Measurements from ENCODE around the gene KCNK1. TPM values are rescaled to one million over a fixed set of nuclear protein-coding genes. Genes with fewer than 3 reads are reported as not detected.

KCNK1 gene
- total RNA-seq, 2 experiments from 2014 or later = 0.21 to 0.44 TPM

DNA sequence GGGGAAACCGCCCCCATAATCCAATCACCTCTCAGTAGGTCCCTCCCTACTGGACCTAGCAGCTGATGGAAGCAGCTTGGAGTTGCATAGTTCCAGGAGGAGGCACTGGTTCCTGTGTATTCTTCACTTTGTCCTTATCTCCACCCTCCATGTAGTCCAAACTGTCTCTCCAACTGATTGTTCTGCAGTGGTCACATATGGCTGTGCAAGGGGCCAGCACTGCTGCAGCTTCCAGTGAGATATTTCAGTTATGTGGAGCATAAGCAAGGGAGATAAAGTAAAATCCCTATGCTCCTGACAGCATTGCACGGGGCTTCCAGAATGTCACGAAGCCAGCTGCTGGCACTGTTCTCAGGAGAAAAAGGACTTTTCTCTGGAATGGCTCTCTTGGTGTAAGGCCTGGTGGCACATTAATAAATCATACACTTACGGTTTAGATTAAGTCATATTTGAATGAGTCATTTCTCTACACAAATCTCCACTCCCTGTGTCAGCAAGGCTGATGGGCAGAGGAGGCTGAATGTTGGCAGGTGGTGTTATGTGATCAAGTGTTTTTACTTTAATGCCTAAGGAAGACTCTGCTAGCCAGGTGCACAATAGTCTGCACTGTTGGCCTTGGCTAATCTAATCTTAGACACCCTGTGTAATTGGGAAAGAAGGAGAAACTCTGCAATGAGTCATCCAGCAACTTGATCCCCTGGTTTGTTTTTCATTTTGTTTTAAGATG, 93.4 kb downstream of the KCNK1 start:
- Mint-ChIP-seq H3K27ac (no peak overlapping the region), H3K4me3 (no peak overlapping the region), H3K4me1 (ENCODE audit: low read depth) (no peaks in the 10 kb centered on the region), H3K27me3 (ENCODE audit: low read depth) (peaks cover 5% of the 10 kb centered on the region), H3K36me3 (ENCODE audit: low read depth) (no peaks in the 10 kb centered on the region), H3K9me3 (peaks cover 5% of the 10 kb centered on the region)
- intact Hi-C loops (cut with micrococcal nuclease) = no loop called here
- CTCF ChIA-PET = no interaction called here
- no peak for DNase-seq

- no peaks in the 10 kb centered on the region for H3K36me3 Mint-ChIP-seq (ENCODE audit: low read depth)
- no peaks in the 10 kb centered on the region for H3K4me1 Mint-ChIP-seq (ENCODE audit: low read depth)
- CTCF ChIA-PET = no interaction called here
- no peak for DNase-seq
- H3K27me3 Mint-ChIP-seq (ENCODE audit: low read depth) = peaks cover 8% of the 10 kb centered on the region
- H3K4me3 Mint-ChIP-seq = no peak overlapping the region
- no peak overlapping the region for H3K27ac Mint-ChIP-seq
- intact Hi-C loops (cut with micrococcal nuclease) = no loop called here
- peaks cover 5% of the 10 kb centered on the region for H3K9me3 Mint-ChIP-seq
Observed at GRCh38 chr1:233707880-233708815, 94.2 kb downstream of the KCNK1 start.

- CTCF ChIA-PET = no interaction called here
- Mint-ChIP-seq H3K36me3 (ENCODE audit: low read depth) (no peaks in the 10 kb centered on the region), H3K4me3 (no peak overlapping the region), H3K4me1 (ENCODE audit: low read depth) (no peaks in the 10 kb centered on the region), H3K27me3 (ENCODE audit: low read depth) (peaks cover 9% of the 10 kb centered on the region), H3K27ac (no peak overlapping the region), H3K9me3 (peaks cover 5% of the 10 kb centered on the region)
- intact Hi-C loops (cut with micrococcal nuclease) = no loop called here
- DNase-seq = no peak
Observed at GRCh38 chr1:233710031-233710430, 96.1 kb downstream of the KCNK1 start.

DNA sequence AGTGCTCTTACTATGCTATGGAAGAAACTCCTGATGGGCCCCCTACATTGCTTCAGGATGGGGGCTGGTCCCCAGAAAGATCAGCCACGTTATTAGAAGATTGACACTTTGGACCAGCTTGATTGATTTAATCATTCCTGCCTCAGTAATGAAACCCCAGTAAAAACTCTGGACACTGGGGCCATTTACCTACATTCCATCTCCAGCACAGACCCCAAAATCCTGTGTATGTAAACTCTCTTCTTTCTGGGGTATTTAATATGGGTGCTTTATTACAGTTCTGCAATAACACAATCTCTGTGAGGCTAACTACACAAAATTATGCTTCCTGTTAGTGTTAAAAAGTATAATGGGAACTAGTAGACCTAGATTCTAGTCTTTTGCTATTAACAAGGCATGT, 96.6 kb downstream of the KCNK1 start:
- peaks cover 5% of the 10 kb centered on the region for H3K9me3 Mint-ChIP-seq
- no peak for DNase-seq
- H3K27ac Mint-ChIP-seq = no peak overlapping the region
- CTCF ChIA-PET = no interaction called here
- intact Hi-C loops (cut with micrococcal nuclease) = no loop called here
- H3K27me3 Mint-ChIP-seq (ENCODE audit: low read depth) = peaks cover 9% of the 10 kb centered on the region
- H3K4me3 Mint-ChIP-seq = no peak overlapping the region
- H3K4me1 Mint-ChIP-seq (ENCODE audit: low read depth) = no peaks in the 10 kb centered on the region
- H3K36me3 Mint-ChIP-seq (ENCODE audit: low read depth) = no peaks in the 10 kb centered on the region

GRCh38 chr1:233714631-233715217, 100.8 kb downstream of the KCNK1 start:
- Mint-ChIP-seq H3K36me3 (ENCODE audit: low read depth) (no peaks in the 10 kb centered on the region), H3K27me3 (ENCODE audit: low read depth) (peaks cover 7% of the 10 kb centered on the region), H3K9me3 (peaks cover 4% of the 10 kb centered on the region), H3K27ac (no peak overlapping the region), H3K4me3 (no peak overlapping the region), H3K4me1 (ENCODE audit: low read depth) (no peaks in the 10 kb centered on the region)
- no peak for DNase-seq
- CTCF ChIA-PET = no interaction called here
- intact Hi-C loops (cut with micrococcal nuclease) = no loop called here

GRCh38 chr1:233718057-233718456, 104.2 kb downstream of the KCNK1 start:
- intact Hi-C loops (cut with micrococcal nuclease) = no loop called here
- CTCF ChIA-PET = no interaction called here
- no peaks in the 10 kb centered on the region for H3K4me1 Mint-ChIP-seq (ENCODE audit: low read depth)
- H3K27me3 Mint-ChIP-seq (ENCODE audit: low read depth) = peaks cover 9% of the 10 kb centered on the region
- peaks cover 2% of the 10 kb centered on the region for H3K9me3 Mint-ChIP-seq
- DNase-seq = no peak
- no peaks in the 10 kb centered on the region for H3K36me3 Mint-ChIP-seq (ENCODE audit: low read depth)
- no peak overlapping the region for H3K4me3 Mint-ChIP-seq
- no peak overlapping the region for H3K27ac Mint-ChIP-seq

DNA sequence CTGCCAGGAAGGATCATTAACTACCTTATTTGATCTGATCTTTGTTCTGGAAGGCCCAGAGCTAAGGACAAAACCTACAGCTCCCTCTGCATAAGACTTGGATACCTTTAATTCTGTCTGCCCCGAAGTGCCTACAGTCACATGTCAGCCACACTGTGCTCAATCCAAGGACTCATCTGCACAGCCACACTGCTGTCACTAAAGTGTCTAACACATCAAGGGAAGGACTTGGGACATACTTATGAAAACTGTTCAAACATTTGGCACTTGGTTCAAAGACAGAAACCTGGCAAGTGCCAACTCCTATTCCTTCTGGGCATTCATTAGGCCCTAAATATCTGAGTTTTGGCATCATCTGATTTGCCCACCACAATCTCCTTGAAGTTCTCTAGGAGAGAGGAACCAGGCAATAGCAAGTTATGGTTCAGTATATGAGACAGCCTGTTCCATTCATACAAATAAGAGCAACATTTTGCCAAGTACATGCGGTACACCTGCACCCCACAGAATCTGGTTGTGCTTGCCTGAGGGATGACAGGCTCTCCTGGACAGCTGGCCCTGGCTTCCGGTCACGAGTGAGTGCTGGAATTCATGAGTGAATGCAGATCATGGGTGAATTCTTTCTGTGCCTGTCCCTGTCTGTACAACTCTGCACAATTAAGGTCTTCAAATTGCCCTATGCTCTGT, 105.9 kb downstream of the KCNK1 start:
- H3K4me3 Mint-ChIP-seq = no peak overlapping the region
- no peaks in the 10 kb centered on the region for H3K4me1 Mint-ChIP-seq (ENCODE audit: low read depth)
- intact Hi-C loops (cut with micrococcal nuclease) = no loop called here
- no peak overlapping the region for H3K27ac Mint-ChIP-seq
- CTCF ChIA-PET = no interaction called here
- peaks cover 6% of the 10 kb centered on the region for H3K27me3 Mint-ChIP-seq (ENCODE audit: low read depth)
- peaks cover 7% of the 10 kb centered on the region for H3K9me3 Mint-ChIP-seq
- no peaks in the 10 kb centered on the region for H3K36me3 Mint-ChIP-seq (ENCODE audit: low read depth)
- DNase-seq = no peak

DNA sequence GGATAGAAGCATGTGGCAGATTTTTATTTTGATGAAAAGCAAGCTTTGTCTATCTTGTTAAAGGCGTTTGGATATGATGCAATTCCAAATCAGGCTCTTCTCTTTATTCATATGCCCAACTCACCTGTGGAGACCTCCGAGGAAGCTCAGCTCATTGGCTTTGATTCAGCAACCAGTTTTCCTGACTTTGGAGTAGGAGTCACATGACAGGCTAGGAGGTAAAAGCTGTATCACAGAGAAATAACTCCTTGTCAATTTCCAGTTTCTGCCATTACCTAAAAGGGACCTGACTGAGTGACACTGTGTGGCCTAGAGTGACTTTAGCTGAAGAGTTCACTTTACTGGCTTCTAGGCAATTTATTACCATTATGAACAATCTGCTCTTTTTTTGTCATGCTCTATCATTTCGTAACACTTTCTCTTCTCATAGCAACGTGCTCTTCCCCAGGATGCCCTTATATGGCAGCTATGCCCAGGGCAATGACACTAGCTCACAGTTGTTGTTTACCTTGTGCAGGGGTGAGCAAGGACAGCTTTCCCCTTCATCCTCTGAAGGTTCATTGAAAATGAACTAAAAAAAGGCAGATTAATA, 107.2 kb downstream of the KCNK1 start:
- Mint-ChIP-seq H3K27me3 (ENCODE audit: low read depth) (peaks cover 6% of the 10 kb centered on the region), H3K36me3 (ENCODE audit: low read depth) (no peaks in the 10 kb centered on the region), H3K4me1 (ENCODE audit: low read depth) (no peaks in the 10 kb centered on the region), H3K9me3 (peaks cover 7% of the 10 kb centered on the region), H3K27ac (no peak overlapping the region), H3K4me3 (no peak overlapping the region)
- intact Hi-C loops (cut with micrococcal nuclease) = no loop called here
- CTCF ChIA-PET = interaction anchor here (0.7 kb wide), 1 partner anchor 182 kb away, joined by 4 read pairs; no protein-coding TSS in a partner anchor
- DNase-seq = no peak

Small RNA genes within 50 kb of the gene (microRNA-seq; reads per million reads assigned to microRNA genes)
- not detected for gene MIR4427 (ENCODE audit: borderline microRNAs expressed, borderline replicate concordance)

All from activated naive CD4-positive, alpha-beta T cell treated with anti-CD3 and anti-CD28 coated beads for 36 hours (primary cell).